OCI-LY1 (cell line): Measurements from ENCODE around the gene MTERF4.

Source experiments
- EZH2 ChIP-seq: fragments of 200-600 bp; sonication (generic), shearing (Covaris generic); IDR thresholded peaks from 2 replicates; pipeline ENCODE4 v1.8.0; 2017; ENCODE audit warnings: borderline replicate concordance, mixed run types, mild to moderate bottlenecking, antibody characterized with exemption, low read length, moderate library complexity, mixed read lengths
- TF ChIP-seq, protein P1 (sequence below): fragments of 200-600 bp; sonication (generic), shearing (Covaris generic); IDR thresholded peaks from 2 replicates; pipeline ENCODE4 v1.5.1; 2017; ENCODE audit warnings: mild to moderate bottlenecking, antibody characterized with exemption, low read length, moderate library complexity, mixed read lengths

DNA sequence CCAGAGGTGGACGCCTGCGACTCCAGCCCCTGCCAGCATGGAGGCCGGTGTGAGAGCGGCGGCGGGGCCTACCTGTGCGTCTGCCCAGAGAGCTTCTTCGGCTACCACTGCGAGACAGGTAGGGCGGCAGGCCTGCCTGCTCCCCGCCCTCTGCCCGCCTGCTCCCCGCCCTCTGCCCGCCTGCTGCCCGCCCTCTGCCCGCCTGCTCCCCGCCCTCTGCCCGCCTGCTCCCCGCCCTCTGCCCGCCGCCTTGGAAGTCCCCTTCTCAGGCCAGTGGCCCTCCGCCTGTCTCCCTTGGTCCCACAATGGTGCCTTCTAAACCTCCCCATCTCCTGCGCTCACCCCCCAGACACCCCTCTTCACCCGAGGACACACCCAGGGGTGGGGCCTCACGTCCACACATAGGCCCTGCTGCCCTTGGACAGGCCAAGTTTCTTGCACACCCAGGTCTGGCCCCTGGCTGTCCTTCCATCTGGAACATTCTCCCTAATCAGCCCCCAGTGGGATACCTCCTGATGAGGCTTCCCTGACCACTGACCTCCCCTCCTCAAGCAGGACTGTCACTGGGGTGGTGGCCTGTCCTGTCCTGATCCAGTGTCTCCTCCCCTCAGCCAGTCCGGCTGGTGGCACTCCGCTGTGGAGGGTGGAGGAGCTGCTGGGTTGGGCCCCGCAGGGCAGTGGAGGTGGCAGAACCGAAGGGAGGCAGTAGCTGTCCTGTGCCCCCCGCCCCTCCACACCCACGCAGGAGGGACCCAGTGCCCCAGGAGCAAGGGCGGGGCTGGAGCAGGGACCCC, 37.9 kb downstream of the MTERF4 start:
- TF ChIP-seq, protein P1, sequence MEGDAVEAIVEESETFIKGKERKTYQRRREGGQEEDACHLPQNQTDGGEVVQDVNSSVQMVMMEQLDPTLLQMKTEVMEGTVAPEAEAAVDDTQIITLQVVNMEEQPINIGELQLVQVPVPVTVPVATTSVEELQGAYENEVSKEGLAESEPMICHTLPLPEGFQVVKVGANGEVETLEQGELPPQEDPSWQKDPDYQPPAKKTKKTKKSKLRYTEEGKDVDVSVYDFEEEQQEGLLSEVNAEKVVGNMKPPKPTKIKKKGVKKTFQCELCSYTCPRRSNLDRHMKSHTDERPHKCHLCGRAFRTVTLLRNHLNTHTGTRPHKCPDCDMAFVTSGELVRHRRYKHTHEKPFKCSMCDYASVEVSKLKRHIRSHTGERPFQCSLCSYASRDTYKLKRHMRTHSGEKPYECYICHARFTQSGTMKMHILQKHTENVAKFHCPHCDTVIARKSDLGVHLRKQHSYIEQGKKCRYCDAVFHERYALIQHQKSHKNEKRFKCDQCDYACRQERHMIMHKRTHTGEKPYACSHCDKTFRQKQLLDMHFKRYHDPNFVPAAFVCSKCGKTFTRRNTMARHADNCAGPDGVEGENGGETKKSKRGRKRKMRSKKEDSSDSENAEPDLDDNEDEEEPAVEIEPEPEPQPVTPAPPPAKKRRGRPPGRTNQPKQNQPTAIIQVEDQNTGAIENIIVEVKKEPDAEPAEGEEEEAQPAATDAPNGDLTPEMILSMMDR, result no peak
- no peak for TF ChIP-seq EZH2
